ENCODE results near the gene COCH.

The COCH gene

DNA sequence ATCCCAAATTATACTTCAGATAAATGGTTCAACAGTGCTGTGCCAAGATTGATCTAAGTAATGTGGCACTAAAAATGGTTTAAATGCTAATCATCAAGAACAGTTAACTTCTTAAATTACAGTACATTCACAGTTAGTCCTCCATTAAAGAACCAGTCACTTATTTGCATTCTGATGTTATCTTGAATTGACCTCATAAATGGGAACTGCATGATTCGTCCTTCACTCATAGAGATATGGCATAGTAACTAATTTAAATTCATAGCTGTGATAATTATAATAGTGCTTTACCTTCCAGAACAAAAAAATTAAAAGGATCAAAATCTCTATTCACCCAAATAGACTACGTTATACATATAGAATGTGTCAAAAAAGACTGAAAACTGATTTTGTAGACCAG is 61.1 kb downstream of the COCH start:
- no peak overlapping the region for H3K27ac ChIP-seq (ENCODE audit: extremely low read depth, low read depth, low read length)
- H3K9me3 ChIP-seq (ENCODE audit: control insufficient read depth, insufficient read depth, low read depth, low read length) = no peaks in the 10 kb centered on the region
- peaks cover 28 to 35% of the 10 kb centered on the region in 2 experiments for H3K36me3 ChIP-seq (ENCODE audit: control insufficient read depth in 2 of 2, insufficient read depth in 1 of 2, low read length in 2 of 2)
- CTCF ChIA-PET = no interaction called here
- peak; percentile 68; the same call in 1 of the 2 replicates for TF ChIP-seq ZNF664 (tag by site-specific recombination; IDR thresholded peaks at IDR 0.05)
- TF ChIP-seq ZBTB21 (tag by site-specific recombination; IDR thresholded peaks at IDR 0.05) = no peak
- no peak for TF ChIP-seq ZNF335 (tag by site-specific recombination; conservative IDR thresholded peaks at IDR 0.05)
- no peak for TF ChIP-seq GLI4 (tag by site-specific recombination; IDR thresholded peaks at IDR 0.05)
- H3K4me1 ChIP-seq (ENCODE audit: control insufficient read depth, insufficient read depth, low read length) = no peaks in the 10 kb centered on the region; the same call in 1 of the 2 replicates
- POLR2A ChIA-PET = no interaction called here
- H3K4me3 ChIP-seq (ENCODE audit: low read depth, low read length) = no peak overlapping the region

GRCh38 chr14:30938617-30939016 is 64.3 kb downstream of the COCH start:
- Histone ChIP-seq H3K27ac (ENCODE audit: extremely low read depth, low read depth, low read length) (no peak overlapping the region), H3K4me1 (ENCODE audit: control insufficient read depth, insufficient read depth, low read length) (no peaks in the 10 kb centered on the region; the same call in 1 of the 2 replicates), H3K36me3 (ENCODE audit: control insufficient read depth in 2 of 2, insufficient read depth in 1 of 2, low read length in 2 of 2) (peaks cover 23 to 38% of the 10 kb centered on the region in 2 experiments), H3K9me3 (ENCODE audit: control insufficient read depth, insufficient read depth, low read depth, low read length) (no peaks in the 10 kb centered on the region), H3K4me3 (ENCODE audit: low read depth, low read length) (no peak overlapping the region)
- ChIA-PET POLR2A (no interaction called here), CTCF (no interaction called here)
- TF ChIP-seq, protein P1, sequence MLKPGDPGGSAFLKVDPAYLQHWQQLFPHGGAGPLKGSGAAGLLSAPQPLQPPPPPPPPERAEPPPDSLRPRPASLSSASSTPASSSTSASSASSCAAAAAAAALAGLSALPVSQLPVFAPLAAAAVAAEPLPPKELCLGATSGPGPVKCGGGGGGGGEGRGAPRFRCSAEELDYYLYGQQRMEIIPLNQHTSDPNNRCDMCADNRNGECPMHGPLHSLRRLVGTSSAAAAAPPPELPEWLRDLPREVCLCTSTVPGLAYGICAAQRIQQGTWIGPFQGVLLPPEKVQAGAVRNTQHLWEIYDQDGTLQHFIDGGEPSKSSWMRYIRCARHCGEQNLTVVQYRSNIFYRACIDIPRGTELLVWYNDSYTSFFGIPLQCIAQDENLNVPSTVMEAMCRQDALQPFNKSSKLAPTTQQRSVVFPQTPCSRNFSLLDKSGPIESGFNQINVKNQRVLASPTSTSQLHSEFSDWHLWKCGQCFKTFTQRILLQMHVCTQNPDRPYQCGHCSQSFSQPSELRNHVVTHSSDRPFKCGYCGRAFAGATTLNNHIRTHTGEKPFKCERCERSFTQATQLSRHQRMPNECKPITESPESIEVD (tag by site-specific recombination; IDR thresholded peaks at IDR 0.05) = 0 out of 2 replicates have a peak, but pooled peaks have one; percentile 11
- TF ChIP-seq ZBTB8A (tag by site-specific recombination; IDR thresholded peaks at IDR 0.05) = no peak
